GM18508 (cell line): ENCODE data around the gene FLOT2.
"Not testable (repeated sequence)": the region's sequence is repeated elsewhere in the genome, so short reads cannot be mapped to it uniquely, and the experiment has no call there.

Experiments
- ATAC-seq: cut with Tn5 transposase; IDR thresholded peaks from one replicate; pipeline ENCODE4 v1.9.1; 2021; ENCODE audit warnings: moderate number of reproducible peaks; ENCODE audit not compliant: insufficient read depth, unreplicated experiment

FLOT2 gene

DNA sequence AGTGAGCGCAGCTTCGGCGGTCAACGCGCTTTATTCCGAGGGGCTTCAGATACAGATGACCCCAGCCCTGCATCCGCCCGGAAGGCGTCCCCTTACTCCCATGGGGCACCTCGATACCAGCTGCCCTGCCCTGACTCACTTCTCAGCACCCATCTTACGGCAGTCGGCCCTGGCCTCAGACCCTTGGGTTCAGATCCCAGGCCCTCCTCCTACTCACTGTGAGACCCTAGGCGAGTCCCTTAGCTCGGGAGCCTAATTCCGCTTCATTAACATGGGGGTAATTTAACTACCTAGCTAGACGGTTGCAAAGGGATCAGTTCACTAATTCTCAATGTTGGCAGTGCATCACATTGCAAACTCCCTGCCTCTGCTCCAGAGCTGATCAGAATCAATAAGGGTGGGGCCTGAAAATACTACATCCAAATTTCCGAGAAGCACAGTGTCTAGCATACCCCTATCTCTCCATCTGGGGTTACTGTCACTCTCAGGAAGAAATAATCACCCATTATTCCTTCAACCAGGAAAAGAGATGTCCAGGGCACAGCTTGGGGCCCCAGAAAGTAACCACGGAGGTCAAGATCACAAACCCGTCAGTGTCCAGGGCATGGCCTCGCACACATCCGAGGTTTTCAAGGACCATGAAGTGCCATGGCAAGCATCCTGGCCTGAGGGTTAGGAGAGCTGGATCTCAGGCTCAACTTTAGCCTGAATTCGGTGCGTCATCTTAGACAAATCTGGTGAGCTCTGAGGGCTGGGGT is 415 bp upstream of the FLOT2 start:
- ATAC-seq = no peak

GRCh38 chr17:28896491-28896883 is 1.0 kb downstream of the FLOT2 start:
- no peak for ATAC-seq

DNA sequence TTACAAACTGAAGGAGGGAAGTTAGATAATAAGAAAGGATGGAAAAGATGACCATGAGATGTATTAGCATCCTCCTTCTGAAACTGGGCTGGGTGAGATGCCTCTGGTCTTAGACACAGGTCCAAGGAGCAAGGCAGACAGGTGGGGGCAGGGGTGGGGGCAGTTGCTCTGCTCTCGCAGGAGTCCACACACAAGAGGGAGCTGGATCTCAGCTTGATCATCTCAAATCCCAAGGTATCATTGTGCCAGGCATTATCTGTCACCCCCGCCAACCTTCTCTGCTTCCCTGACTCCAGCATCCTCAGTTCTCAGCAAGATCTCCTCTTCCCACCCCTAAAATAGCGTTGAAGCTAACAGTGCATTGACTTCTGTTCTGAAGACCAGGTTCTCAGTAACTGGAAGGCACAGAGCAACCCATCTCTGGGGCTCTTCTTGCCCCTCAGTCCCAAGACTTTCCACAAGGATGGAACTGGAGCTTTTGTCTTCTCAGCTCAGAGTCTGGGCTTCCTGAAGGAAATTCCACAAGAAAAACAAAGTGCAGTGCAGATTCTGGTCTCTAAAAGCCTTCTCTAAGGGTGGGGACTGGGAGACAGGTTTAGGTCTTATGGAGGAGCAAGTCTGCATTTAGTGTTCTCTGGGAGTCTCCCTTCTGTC is 1.6 kb downstream of the FLOT2 start:
- no peak for ATAC-seq

GRCh38 chr17:28893248-28894183 is 4.0 kb downstream of the FLOT2 start:
- not testable (repeated sequence) for ATAC-seq

DNA sequence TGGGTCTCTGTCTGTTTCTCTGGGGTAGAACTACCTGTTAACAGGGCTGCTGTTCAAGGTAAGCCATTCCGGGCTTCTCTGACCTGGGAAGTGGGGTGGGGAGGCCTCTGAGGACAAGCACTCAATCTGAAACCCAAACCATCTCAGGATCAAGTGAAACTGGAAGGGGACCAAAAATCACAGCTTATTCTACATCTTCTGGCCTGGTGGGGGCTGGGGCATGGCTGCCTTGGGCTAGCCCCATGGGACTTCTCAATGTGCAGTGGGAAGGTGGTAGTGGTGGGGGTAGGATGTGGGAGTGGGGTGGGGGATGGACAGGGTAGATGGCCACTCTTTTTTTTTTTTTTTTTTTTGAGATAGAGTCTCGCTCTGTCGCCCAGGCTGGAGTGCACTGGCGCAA is 5.5 kb downstream of the FLOT2 start:
- ATAC-seq = no peak

DNA sequence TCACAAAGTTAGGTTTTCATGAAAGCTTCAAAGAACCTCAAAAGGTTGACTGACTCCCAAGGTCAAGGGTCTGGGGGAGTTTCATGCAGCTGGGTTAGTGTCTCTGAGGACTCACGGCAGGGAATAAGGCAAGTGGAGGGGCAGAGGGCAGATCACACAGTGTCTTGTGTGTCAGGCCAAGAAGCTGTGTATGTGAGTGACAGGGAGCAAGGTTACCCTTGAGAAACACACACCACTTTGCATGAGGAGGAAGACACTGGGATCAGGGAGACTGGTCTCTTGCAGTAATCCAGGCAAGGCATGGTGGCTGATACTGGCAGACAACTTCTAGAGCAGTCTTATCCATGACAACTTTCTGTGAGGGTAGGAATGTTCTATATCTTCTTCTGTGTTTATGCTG is 6.3 kb downstream of the FLOT2 start:
- no peak for ATAC-seq

DNA sequence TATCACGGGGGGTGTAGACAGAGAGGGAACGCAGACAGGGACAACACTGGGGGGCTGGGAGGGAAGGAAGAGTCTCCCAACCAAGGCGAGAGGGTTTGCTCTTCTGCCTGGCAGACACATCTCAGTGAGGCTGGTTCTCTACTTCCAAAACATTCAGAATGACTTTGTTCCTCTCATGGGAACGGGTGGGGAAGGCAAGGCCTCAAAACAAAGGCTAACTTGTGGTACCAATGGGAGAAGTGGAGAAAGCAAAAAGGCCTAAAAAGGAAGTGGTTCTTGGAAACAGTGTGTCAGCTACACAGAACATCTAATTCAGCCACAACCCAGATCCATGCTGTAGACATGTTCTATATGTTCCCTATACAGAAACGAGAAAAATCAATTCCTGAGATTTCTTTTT is 7.5 kb downstream of the FLOT2 start:
- ATAC-seq = no peak

- no peak for ATAC-seq
Measured at GRCh38 chr17:28888832-28889231, 8.7 kb downstream of the FLOT2 start.

GRCh38 chr17:28887871-28888471 is 9.6 kb downstream of the FLOT2 start:
- ATAC-seq = no peak

DNA sequence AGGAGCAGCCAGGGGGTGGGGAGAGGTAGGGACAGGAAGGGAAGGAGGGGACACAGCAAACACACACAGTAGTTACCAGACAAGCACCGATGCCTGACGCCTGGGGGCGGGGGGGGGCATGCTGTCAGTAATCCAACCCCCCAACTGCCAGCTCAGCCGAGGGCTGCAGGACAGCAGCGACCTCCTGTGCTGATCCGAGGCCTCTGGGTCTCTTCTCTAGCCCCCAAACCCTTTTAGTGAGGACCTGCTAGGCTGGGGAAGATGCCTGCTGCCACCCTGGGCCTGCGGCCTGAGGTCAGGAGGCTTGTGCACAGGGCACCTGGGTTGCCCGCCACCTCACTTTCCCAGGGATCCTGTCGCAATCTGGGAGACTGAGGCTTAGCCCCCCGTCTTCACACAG is 11.6 kb downstream of the FLOT2 start:
- no peak for ATAC-seq

GRCh38 chr17:28885363-28885762 is 12.2 kb downstream of the FLOT2 start:
- no peak for ATAC-seq

DNA sequence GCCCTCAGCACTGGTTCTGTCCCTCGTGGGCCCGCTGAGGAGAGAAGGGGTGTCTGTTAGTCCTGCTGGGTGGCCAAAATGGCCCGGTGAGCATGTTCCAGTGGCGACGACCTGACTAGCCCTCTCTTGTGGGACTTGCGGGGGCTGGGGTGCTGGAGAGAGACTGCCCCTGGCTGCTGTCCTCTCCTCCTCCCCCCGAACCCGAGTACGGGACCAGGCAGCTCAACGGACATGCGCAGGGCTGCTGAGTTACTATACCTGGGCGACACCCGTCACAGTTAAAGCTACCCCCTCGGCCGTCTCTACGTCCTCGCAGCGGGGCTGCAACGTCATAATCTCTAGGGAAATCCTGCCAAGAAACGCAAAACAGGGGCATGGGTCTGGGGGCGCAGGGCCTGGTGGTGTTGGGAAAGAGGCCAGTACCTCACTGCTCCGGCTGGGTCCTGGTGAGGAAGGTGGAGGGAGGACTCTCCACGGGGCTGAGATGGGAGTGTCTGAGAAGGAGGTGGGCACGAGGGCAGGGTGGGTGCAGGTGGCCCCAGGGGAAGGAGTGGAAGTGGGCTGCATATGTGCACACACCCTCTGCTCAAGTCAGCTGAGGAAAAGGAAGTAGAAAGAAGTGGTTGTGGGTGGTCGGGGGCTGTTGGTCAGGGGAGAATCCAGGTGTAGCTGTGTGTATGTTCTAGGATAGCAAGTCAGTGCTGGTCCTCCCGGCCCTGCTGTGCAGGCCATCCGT is 13.4 kb downstream of the FLOT2 start:
- ATAC-seq = no peak

DNA sequence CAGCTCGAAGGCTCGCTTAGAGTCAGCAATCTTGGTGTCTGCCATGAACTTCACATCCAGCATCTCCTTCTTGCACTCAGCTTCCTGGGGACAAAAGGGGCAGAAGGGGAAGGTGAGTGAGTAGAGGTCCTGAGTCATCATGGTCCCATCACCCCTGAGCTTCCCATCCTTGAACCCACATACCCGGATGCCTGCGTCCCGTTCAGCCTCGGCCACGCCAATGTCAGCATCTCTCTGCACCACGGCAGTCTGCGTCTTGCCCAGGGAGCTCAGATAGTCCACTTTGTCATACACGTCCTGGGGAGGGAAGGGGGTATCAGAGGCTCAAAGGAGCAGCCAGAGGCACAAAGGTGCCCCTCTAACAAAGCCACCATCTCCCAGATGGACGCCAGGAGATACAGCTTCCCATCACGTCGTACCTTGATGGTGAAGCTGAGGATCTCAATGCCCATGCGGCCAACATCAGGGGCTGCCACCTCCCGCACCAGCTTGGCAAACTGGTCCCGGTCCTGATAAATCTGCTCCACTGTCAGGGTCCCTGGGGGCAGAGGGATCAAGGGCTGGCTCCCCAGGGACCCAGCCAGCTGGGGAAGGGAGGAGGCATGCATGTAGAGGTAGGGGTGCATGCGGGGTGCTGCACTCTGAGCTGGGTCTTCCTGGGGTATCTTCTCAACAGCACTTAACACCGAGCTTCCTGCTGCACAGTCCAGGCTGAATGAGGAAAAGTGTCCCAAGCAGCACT is 15.2 kb downstream of the FLOT2 start:
- no peak for ATAC-seq

GRCh38 chr17:28881533-28882056 is 15.9 kb downstream of the FLOT2 start:
- no peak for ATAC-seq

DNA sequence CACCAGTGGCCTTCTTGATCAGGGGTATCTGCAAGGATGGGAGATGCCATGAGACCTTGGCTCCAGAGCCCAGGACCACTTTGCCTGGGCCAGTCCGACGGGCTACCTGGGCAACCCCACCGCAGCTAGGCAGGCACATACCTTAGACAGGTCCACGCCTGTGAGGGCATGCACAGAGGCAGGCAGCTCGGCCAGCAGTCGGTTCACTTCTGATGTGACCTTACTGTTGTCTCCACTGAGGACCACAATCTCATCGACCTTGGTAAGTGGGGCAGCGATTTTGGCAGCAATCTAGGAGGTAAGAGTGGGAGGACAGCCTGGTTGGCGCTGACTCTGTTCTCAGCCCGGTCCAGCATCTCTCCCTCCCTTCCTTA is 17.0 kb downstream of the FLOT2 start:
- no peak for ATAC-seq

DNA sequence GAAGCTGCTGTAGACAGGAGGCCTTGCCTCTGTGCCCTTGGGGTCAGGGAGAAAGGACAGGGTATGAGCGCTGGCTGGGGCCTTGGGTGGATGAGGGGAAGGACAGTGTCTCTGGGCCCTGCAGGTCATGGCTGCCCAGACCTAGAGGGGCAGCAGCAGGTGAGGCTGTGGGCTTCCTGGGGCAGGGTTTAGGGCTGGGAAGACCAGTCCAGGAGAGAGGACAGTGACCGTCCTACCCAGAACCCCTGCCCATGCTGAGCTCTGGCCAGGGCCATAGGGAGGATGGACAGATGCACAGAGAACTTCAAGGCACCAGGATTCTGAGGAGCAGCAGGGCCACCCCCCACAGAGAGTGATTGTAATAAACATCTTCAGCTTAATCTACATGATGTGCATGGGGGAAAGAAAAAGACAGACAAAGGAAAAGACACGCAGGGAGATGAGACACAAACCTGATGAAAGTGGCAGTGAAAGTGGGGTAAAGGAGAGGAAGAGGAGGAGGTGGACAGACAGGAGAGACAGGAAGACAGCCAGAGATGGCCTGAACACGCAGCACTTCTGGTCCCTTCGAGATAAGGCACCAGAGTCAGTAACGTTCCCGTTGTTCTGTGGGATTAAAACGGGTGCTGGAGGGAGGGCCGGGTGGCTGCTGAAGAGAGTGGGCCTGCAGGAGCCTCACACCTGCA is 17.5 kb downstream of the FLOT2 start:
- no peak for ATAC-seq

- no peak for ATAC-seq
Measured at GRCh38 chr17:28878981-28879380, 18.6 kb downstream of the FLOT2 start.

GRCh38 chr17:28878158-28878910 is 19.2 kb downstream of the FLOT2 start:
- no peak for ATAC-seq
